Activated CD4-positive, CD25-positive, alpha-beta regulatory T cell (primary cell): ENCODE measurements around the gene TAS1R3.
A peak's percentile ranks its signal among the peaks of the same experiment; 100 is the strongest.

ENCODE experiments used
- DNase-seq, 4 experiments: peaks; one replicate each; lab custom pipeline; 2025; lab: John Stamatoyannopoulos, UW

TAS1R3 gene

GRCh38 chr1:1295154-1295923, 35.7 kb upstream of the TAS1R3 start:
- DNase-seq, result no peak

- DNase-seq, result no peak
Measured at GRCh38 chr1:1296070-1297061, 34.7 kb upstream of the TAS1R3 start.

GRCh38 chr1:1297802-1298424, 33.2 kb upstream of the TAS1R3 start:
- no peak for DNase-seq

- DNase-seq, result no peak
Measured at GRCh38 chr1:1298861-1299685, 32.0 kb upstream of the TAS1R3 start.

- DNase-seq, result no peak
Measured at GRCh38 chr1:1299686-1300351, 31.3 kb upstream of the TAS1R3 start.

GRCh38 chr1:1300352-1300739, 30.7 kb upstream of the TAS1R3 start:
- no peak for DNase-seq

GRCh38 chr1:1302006-1302430, 29.1 kb upstream of the TAS1R3 start:
- DNase-seq, result no peak

- DNase-seq, result no peak
Measured at GRCh38 chr1:1302951-1303509, 28.1 kb upstream of the TAS1R3 start.

GRCh38 chr1:1303736-1304135, 27.3 kb upstream of the TAS1R3 start:
- no peak for DNase-seq

GRCh38 chr1:1304331-1305299, 26.5 kb upstream of the TAS1R3 start:
- DNase-seq, result no peak

GRCh38 chr1:1305300-1306069, 25.6 kb upstream of the TAS1R3 start:
- DNase-seq, result peak in 3 of 4 experiments; percentile 36 to 56 (median 52)

GRCh38 chr1:1306070-1306660, 24.9 kb upstream of the TAS1R3 start:
- no peak for DNase-seq

GRCh38 chr1:1306661-1307260, 24.3 kb upstream of the TAS1R3 start:
- DNase-seq, result no peak

GRCh38 chr1:1307261-1307922, 23.7 kb upstream of the TAS1R3 start:
- DNase-seq, result no peak

- DNase-seq, result peak; percentile 75 to 86 (median 80)
Measured at GRCh38 chr1:1307923-1308755, 22.9 kb upstream of the TAS1R3 start, which contains the start of the genes ACAP3 and PUSL1. ACAP3 (minus strand) TSS chr1:1307930; CDS start chr1:1307815, 115 bp downstream. PUSL1 (plus strand) TSS chr1:1308597; CDS start chr1:1308644, 47 bp downstream.

GRCh38 chr1:1308756-1309250, 22.3 kb upstream of the TAS1R3 start:
- no peak for DNase-seq
